HEK293 (cell line): ENCODE data around the gene AIMP2.
A peak's percentile ranks its signal among the peaks of the same experiment; 100 is the strongest.
"Not testable (repeated sequence)": the region's sequence is repeated elsewhere in the genome, so short reads cannot be mapped to it uniquely, and the experiment has no call there.

ENCODE experiments used
- CTCF ChIA-PET: fragments of 350-600 bp; formaldehyde crosslinking; extraction: SDS; loops from one replicate; lab custom pipeline; 2021; ENCODE audit warnings: antibody characterized with exemption; lab: Yijun Ruan, JAX
- POLR2A ChIA-PET: fragments of 300-600 bp; formaldehyde crosslinking; extraction: SDS; loops from one replicate; lab custom pipeline; 2020; ENCODE audit warnings: antibody characterized with exemption, inconsistent platforms; lab: Yijun Ruan, JAX
- H3K27ac ChIP-seq: fragments of 200-500 bp; sonication (Bioruptor generic); 2 replicates; pipeline ENCODE4 v1.5.1; 2014; ENCODE audit warnings: low read depth, low read length, control low read depth, inconsistent platforms; ENCODE audit errors: extremely low read depth
- H3K36me3 ChIP-seq, 2 experiments: fragments of 200-500 bp in 1 of 2; sonication (Bioruptor generic) in 1 of 2; 1 replicate in 1 of 2; 2 replicates in 1 of 2; pipeline ENCODE4 v1.5.1; 2014 to 2017; ENCODE audit warnings: inconsistent platforms in 2 of 2, low read length in 2 of 2; ENCODE audit not compliant: control insufficient read depth in 2 of 2, insufficient read depth in 1 of 2
- H3K4me1 ChIP-seq: fragments of 200-500 bp; sonication (Bioruptor generic); 2 replicates; pipeline ENCODE4 v1.5.1; 2014; ENCODE audit warnings: mild to moderate bottlenecking, low read length, inconsistent platforms; ENCODE audit not compliant: control insufficient read depth, insufficient read depth
- H3K4me3 ChIP-seq: 2 replicates; pipeline ENCODE4 v1.5.1; 2011; ENCODE audit warnings: low read depth, mild to moderate bottlenecking, control low read depth, low read length, moderate library complexity
- H3K9me3 ChIP-seq: fragments of 200-500 bp; sonication (Bioruptor generic); 2 replicates; pipeline ENCODE4 v1.5.1; 2014; ENCODE audit warnings: low read depth, low read length, inconsistent platforms; ENCODE audit not compliant: control insufficient read depth, insufficient read depth
- EGR2 ChIP-seq: fragments of 450-650 bp; formaldehyde crosslinking; IDR thresholded peaks from 2 replicates; pipeline ENCODE4 v1.5.1; 2016; ENCODE audit warnings: low read depth, missing biosample characterization, missing genetic modification characterization
- KLF1 ChIP-seq: fragments of 450-650 bp; formaldehyde crosslinking; IDR thresholded peaks from 2 replicates; pipeline ENCODE4 v1.5.1; 2016; ENCODE audit warnings: missing biosample characterization, missing genetic modification characterization
- KLF16 ChIP-seq: fragments of 450-650 bp; formaldehyde crosslinking; IDR thresholded peaks from 2 replicates; pipeline ENCODE4 v1.5.1; 2017; ENCODE audit warnings: missing biosample characterization, missing genetic modification characterization
- KLF9 ChIP-seq: fragments of 450-650 bp; formaldehyde crosslinking; IDR thresholded peaks from 2 replicates; pipeline ENCODE4 v1.5.1; 2016; ENCODE audit warnings: missing biosample characterization, missing genetic modification characterization, low read depth
- PRDM1 ChIP-seq: fragments of 450-650 bp; formaldehyde crosslinking; IDR thresholded peaks from 2 replicates; pipeline ENCODE4; 2016; ENCODE audit warnings: missing biosample characterization, missing genetic modification characterization
- ZFP37 ChIP-seq: fragments of 450-650 bp; formaldehyde crosslinking; IDR thresholded peaks from 2 replicates; pipeline ENCODE4 v1.5.1; 2016; ENCODE audit warnings: missing biosample characterization, missing genetic modification characterization
- ZIC2 ChIP-seq: fragments of 450-650 bp; formaldehyde crosslinking; IDR thresholded peaks from 2 replicates; pipeline ENCODE4 v1.5.1; 2016; ENCODE audit warnings: missing biosample characterization, missing genetic modification characterization
- ZNF148 ChIP-seq: fragments of 450-650 bp; formaldehyde crosslinking; IDR thresholded peaks from 2 replicates; pipeline ENCODE4 v1.5.0; 2017; ENCODE audit warnings: missing biosample characterization, missing genetic modification characterization, borderline replicate concordance
- ZNF184 ChIP-seq: fragments of 450-650 bp; IDR thresholded peaks from 2 replicates; pipeline ENCODE4 v1.5.1; 2018; ENCODE audit warnings: missing biosample characterization, mild to moderate bottlenecking, missing genetic modification characterization
- ZNF366 ChIP-seq: fragments of 450-650 bp; formaldehyde crosslinking; conservative IDR thresholded peaks from 2 replicates; pipeline ENCODE4 v1.5.1; 2016; ENCODE audit warnings: missing biosample characterization, missing genetic modification characterization
- ZNF558 ChIP-seq: fragments of 450-650 bp; formaldehyde crosslinking; IDR thresholded peaks from 2 replicates; pipeline ENCODE4 v1.5.1; 2016; ENCODE audit warnings: missing biosample characterization, missing genetic modification characterization
- ZNF704 ChIP-seq: fragments of 450-650 bp; formaldehyde crosslinking; IDR thresholded peaks from 2 replicates; pipeline ENCODE4 v1.5.1; 2016; ENCODE audit warnings: missing biosample characterization, missing genetic modification characterization
- TF ChIP-seq, protein P1 (sequence below): fragments of 450-650 bp; formaldehyde crosslinking; IDR thresholded peaks from 2 replicates; pipeline ENCODE4 v1.5.1; 2017; ENCODE audit warnings: missing biosample characterization, missing genetic modification characterization
- TF ChIP-seq, protein P2 (sequence below): fragments of 450-650 bp; formaldehyde crosslinking; IDR thresholded peaks from 2 replicates; pipeline ENCODE4 v1.5.1; 2016; ENCODE audit warnings: missing biosample characterization, missing genetic modification characterization, borderline replicate concordance

Gene AIMP2

DNA sequence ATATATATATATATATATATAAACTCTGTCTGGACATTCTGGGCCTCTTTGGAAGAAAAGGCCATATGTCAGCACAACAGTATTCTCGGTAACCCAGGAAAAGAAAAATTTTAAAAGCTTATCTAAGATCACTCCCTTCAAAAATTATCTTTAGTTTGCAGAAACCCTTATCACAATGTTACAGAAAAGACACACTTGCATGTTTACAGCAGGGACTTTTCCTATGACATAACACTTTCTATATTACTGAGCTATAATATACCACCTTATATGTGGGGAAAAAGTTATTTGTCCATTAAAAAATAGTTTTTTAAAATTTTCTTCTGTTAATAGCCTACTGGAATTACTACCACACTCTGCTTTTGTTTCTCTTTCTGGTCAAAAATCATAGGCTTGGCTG is 47.5 kb downstream of the AIMP2 start:
- Histone ChIP-seq H3K4me3 (no peak overlapping the region), H3K9me3 (no peaks in the 10 kb centered on the region)
- TF ChIP-seq, protein P1, sequence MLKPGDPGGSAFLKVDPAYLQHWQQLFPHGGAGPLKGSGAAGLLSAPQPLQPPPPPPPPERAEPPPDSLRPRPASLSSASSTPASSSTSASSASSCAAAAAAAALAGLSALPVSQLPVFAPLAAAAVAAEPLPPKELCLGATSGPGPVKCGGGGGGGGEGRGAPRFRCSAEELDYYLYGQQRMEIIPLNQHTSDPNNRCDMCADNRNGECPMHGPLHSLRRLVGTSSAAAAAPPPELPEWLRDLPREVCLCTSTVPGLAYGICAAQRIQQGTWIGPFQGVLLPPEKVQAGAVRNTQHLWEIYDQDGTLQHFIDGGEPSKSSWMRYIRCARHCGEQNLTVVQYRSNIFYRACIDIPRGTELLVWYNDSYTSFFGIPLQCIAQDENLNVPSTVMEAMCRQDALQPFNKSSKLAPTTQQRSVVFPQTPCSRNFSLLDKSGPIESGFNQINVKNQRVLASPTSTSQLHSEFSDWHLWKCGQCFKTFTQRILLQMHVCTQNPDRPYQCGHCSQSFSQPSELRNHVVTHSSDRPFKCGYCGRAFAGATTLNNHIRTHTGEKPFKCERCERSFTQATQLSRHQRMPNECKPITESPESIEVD (tag by site-specific recombination), result peak; percentile 80
- no peak for TF ChIP-seq ZFP37 (tag by site-specific recombination)
- TF ChIP-seq, all 188 proteins: peak for 1
- POLR2A ChIA-PET, result interaction anchor here (0.7 kb wide), 3 partner anchors 19 to 91 kb away, joined by 3 to 9 read pairs (median 3); no protein-coding TSS in a partner anchor
- Histone ChIP-seq H3K4me1 (peaks cover 3% of the 10 kb centered on the region), H3K36me3 (peaks cover 17 to 21% of the 10 kb centered on the region in 2 experiments), H3K27ac (no peak overlapping the region)
- CTCF ChIA-PET, result interaction anchor here (0.6 to 1.6 kb wide), 3 partner anchors 11 to 60 kb away, joined by 3 to 6 read pairs (median 3); no protein-coding TSS in a partner anchor

DNA sequence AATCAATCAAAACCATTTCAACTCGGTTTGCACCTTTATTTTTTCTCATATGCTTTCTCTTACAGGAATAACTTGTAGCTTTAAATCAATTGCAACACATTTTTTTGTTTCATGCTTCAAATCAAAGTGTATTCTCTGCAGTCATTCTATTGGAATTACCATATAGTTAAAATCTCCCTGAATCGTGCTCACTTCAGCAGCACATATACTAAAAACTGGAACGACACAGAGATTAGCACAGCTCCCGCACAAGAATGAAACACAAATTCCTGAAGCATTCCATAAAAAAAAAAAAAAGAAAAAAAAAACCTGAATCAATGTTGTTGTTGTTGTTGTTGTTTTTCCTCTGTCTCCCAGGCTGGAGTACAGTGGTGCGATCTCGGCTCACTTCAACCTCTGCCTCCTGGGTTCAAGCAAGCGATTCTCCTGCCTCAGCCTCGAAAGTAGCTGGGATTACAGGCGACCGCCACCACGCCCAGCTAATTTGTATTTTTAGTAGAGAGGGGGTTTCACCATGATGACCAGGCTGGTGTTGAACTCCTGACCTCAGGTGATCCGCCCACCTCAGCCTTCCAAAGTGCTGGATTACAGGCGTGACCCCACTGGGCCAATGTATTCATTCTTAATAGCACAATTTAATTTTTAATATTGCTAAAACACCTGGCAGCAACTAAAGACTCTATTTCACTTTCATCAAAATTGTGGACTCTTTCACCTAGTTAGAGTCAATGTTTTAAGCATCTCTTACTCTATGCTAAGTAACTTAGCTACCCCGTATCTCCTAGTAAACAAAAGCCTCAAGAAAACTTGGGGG is 48.5 kb downstream of the AIMP2 start:
- Histone ChIP-seq H3K4me1 (peaks cover 3% of the 10 kb centered on the region), H3K9me3 (no peaks in the 10 kb centered on the region), H3K4me3 (peak overlapping the region; percentile 92), H3K27ac (peak overlapping the region; percentile 96; the same call in 1 of the 2 replicates), H3K36me3 (peaks cover 14 to 16% of the 10 kb centered on the region in 2 experiments)
- CTCF ChIA-PET, result interaction anchor here (0.6 to 1.6 kb wide), 5 partner anchors 31 to 173 kb away, joined by 3 to 6 read pairs (median 3); no protein-coding TSS in a partner anchor
- POLR2A ChIA-PET, result no interaction called here
- peak; percentile 44; the same call in 1 of the 2 replicates for TF ChIP-seq KLF9 (tag by site-specific recombination)
- 0 out of 2 replicates have a peak, but pooled peaks have one; percentile 34 for TF ChIP-seq KLF16 (tag by site-specific recombination)
- TF ChIP-seq ZIC2 (tag by site-specific recombination), result no peak
- peak; percentile 64 for TF ChIP-seq KLF1
- peak; percentile 64 for TF ChIP-seq PRDM1
- 0 out of 2 replicates have a peak, but pooled peaks have one; percentile 25 for TF ChIP-seq EGR2
- TF ChIP-seq ZNF366 (tag by site-specific recombination), result no peak

- H3K36me3 ChIP-seq, H3K4me1 ChIP-seq, POLR2A ChIA-PET, CTCF ChIA-PET, H3K4me3 ChIP-seq, H3K27ac ChIP-seq, H3K9me3 ChIP-seq: not testable (repeated sequence)
Observed at GRCh38 chr7:6059941-6060340, 50.9 kb downstream of the AIMP2 start.

DNA sequence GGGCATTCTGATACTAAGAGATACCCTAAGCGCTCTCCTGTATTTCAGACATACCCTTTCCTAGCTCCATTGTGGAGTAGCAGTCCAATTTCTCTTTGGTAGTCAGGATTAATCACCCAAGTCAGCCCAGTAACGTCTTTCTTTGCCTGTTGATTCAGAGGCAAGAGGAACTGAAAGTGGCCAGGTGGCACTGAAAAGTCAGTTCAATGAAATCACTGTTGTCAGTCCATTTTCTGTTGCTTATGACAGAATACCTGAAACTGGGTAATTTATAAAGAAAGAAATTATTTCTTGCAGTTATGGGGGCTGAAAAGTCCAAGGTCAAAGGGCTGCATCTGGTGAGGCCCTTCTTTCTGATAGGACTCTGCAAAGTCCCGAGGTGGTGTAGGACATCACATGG is 62.3 kb downstream of the AIMP2 start:
- no peaks in the 10 kb centered on the region for H3K9me3 ChIP-seq
- ChIA-PET POLR2A (interaction anchor here (0.6 kb wide), 1 partner anchor 20 kb away, joined by 4 read pairs; no protein-coding TSS in a partner anchor), CTCF (no interaction called here)
- TF ChIP-seq, protein P2, sequence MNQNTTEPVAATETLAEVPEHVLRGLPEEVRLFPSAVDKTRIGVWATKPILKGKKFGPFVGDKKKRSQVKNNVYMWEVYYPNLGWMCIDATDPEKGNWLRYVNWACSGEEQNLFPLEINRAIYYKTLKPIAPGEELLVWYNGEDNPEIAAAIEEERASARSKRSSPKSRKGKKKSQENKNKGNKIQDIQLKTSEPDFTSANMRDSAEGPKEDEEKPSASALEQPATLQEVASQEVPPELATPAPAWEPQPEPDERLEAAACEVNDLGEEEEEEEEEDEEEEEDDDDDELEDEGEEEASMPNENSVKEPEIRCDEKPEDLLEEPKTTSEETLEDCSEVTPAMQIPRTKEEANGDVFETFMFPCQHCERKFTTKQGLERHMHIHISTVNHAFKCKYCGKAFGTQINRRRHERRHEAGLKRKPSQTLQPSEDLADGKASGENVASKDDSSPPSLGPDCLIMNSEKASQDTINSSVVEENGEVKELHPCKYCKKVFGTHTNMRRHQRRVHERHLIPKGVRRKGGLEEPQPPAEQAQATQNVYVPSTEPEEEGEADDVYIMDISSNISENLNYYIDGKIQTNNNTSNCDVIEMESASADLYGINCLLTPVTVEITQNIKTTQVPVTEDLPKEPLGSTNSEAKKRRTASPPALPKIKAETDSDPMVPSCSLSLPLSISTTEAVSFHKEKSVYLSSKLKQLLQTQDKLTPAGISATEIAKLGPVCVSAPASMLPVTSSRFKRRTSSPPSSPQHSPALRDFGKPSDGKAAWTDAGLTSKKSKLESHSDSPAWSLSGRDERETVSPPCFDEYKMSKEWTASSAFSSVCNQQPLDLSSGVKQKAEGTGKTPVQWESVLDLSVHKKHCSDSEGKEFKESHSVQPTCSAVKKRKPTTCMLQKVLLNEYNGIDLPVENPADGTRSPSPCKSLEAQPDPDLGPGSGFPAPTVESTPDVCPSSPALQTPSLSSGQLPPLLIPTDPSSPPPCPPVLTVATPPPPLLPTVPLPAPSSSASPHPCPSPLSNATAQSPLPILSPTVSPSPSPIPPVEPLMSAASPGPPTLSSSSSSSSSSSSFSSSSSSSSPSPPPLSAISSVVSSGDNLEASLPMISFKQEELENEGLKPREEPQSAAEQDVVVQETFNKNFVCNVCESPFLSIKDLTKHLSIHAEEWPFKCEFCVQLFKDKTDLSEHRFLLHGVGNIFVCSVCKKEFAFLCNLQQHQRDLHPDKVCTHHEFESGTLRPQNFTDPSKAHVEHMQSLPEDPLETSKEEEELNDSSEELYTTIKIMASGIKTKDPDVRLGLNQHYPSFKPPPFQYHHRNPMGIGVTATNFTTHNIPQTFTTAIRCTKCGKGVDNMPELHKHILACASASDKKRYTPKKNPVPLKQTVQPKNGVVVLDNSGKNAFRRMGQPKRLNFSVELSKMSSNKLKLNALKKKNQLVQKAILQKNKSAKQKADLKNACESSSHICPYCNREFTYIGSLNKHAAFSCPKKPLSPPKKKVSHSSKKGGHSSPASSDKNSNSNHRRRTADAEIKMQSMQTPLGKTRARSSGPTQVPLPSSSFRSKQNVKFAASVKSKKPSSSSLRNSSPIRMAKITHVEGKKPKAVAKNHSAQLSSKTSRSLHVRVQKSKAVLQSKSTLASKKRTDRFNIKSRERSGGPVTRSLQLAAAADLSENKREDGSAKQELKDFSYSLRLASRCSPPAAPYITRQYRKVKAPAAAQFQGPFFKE (tag by site-specific recombination), result no peak
- no peak for TF ChIP-seq ZNF704
- no peak for TF ChIP-seq ZNF148 (tag by site-specific recombination)
- TF ChIP-seq ZNF558 (tag by site-specific recombination), result no peak
- no peak for TF ChIP-seq ZNF184
- no peak overlapping the region for H3K27ac ChIP-seq
- H3K36me3 ChIP-seq, result no peaks in the 10 kb centered on the region
- no peaks in the 10 kb centered on the region for H3K4me1 ChIP-seq
- no peak overlapping the region for H3K4me3 ChIP-seq
